PC-9 (cell line): ENCODE data around the gene STX12. TPM values are rescaled to one million over a fixed set of nuclear protein-coding genes. Genes with fewer than 3 reads are reported as not detected.

Source experiments
- BruUV-seq: library from RNA; stranded (reverse); fragments of 400-500 nt; replicated peaks from 2 replicates; lab custom pipeline; 2021; lab: Mats Ljungman, UMichigan
- CTCF ChIA-PET: fragments of 300-600 bp; sonication (Branson Sonifier 250); formaldehyde crosslinking; loops from one replicate; lab custom pipeline; 2022; ENCODE audit warnings: antibody characterized with exemption; lab: Charles Lee
- POLR2A ChIA-PET: fragments of 300-600 bp; sonication (Branson Sonifier 250); formaldehyde crosslinking; loops from one replicate; lab custom pipeline; 2022; ENCODE audit warnings: antibody characterized with exemption; ENCODE audit not compliant: unreplicated experiment; lab: Charles Lee
- DNase-seq, 2 experiments: peaks; one replicate each; pipeline versions ENCODE4 v3.0.0 to v3.0.0-alpha.2; 2015 to 2022; ENCODE audit warnings: mixed read lengths in 1 of 2
- H2AFZ ChIP-seq: fragments of 200-600 bp; sonication (generic); 2 replicates; pipeline ENCODE4 v1.8.1; 2017; ENCODE audit warnings: antibody characterized with exemption
- H3F3A ChIP-seq: fragments of 200-600 bp; sonication (generic); 2 replicates; pipeline ENCODE4 v1.8.1; 2017; ENCODE audit warnings: antibody characterized with exemption, mild to moderate bottlenecking, low read depth; ENCODE audit not compliant: insufficient read depth
- H3K27ac ChIP-seq: fragments of 200-600 bp; sonication (generic); 2 replicates; pipeline ENCODE4 v1.6.1; 2016; ENCODE audit warnings: mixed run types
- H3K27me3 ChIP-seq: fragments of 200-600 bp; sonication (generic); 2 replicates; pipeline ENCODE4 v1.6.1; 2016; ENCODE audit warnings: low read depth, mixed run types; ENCODE audit not compliant: insufficient read depth
- H3K36me3 ChIP-seq: fragments of 200-600 bp; sonication (generic); 2 replicates; pipeline ENCODE4 v1.6.1; 2016; ENCODE audit warnings: low read depth, mixed run types
- H3K4me1 ChIP-seq: fragments of 200-600 bp; sonication (generic); replicated peaks from 2 replicates; pipeline ENCODE4 v1.6.1; 2016; ENCODE audit warnings: mixed run types; ENCODE audit not compliant: insufficient read depth
- H3K4me2 ChIP-seq: fragments of 200-600 bp; sonication (generic); 2 replicates; pipeline ENCODE4 v1.6.1; 2017; ENCODE audit warnings: mixed run types
- H3K4me3 ChIP-seq: fragments of 200-600 bp; sonication (generic); 2 replicates; pipeline ENCODE4 v1.6.1; 2016; ENCODE audit warnings: mixed run types
- H3K79me2 ChIP-seq: fragments of 200-600 bp; sonication (generic); 2 replicates; pipeline ENCODE4 v1.6.1; 2017; ENCODE audit warnings: low read depth, mixed run types
- H3K9me2 ChIP-seq: fragments of 200-600 bp; sonication (generic); 2 replicates; pipeline ENCODE4 v1.8.1; 2017; ENCODE audit warnings: mild to moderate bottlenecking; ENCODE audit not compliant: insufficient read depth
- H3K9me3 ChIP-seq: fragments of 200-600 bp; sonication (generic); 2 replicates; pipeline ENCODE4 v1.8.1; 2016; ENCODE audit warnings: low read depth; ENCODE audit not compliant: insufficient read depth
- H4K20me1 ChIP-seq: fragments of 200-600 bp; sonication (generic); 2 replicates; pipeline ENCODE4 v1.8.1; 2017; ENCODE audit not compliant: insufficient read depth
- EZH2 ChIP-seq: fragments of 200-600 bp; sonication (generic); IDR thresholded peaks from 2 replicates; pipeline ENCODE4 v1.8.0; 2017; ENCODE audit warnings: antibody characterized with exemption, low read depth
- intact Hi-C: fragments of 100-400 bp; cut with micrococcal nuclease; formaldehyde crosslinking; loops from one replicate; pipeline ENCODE4 v1.10.0; 2022; ENCODE audit not compliant: unreplicated experiment
- total RNA-seq: library from RNA; stranded (reverse); gene quantifications from 2 replicates; pipeline ENCODE4 v1.2.3, GENCODE V29; 2021
- TF ChIP-seq, protein P1 (sequence below): fragments of 200-600 bp; sonication (generic); conservative IDR thresholded peaks from 2 replicates; pipeline ENCODE4 v1.6.1; 2017; ENCODE audit warnings: mixed run types, antibody characterized with exemption, mild to moderate bottlenecking, moderate library complexity

Gene STX12
- total RNA-seq, 1 experiment from 2014 or later, result 23.7 TPM

DNA sequence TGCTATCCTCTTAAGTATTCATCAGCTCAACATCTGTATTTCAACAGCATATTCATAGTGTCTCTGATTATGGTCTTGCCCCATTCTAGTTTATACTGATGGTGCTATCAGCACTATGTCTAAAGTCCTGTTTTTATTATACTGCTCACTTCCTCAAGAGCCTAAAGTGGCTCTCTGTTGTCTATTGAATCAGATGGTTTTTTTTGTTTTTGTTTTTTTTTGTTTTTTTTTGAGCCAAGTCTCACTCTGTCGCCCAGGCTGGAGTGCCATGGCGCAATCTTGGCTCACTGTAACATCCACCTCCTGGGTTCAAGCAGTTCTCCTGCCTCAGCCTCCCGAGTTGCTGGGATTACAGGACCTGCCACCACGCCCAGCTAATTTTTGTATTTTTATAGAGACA is 6.1 kb downstream of the STX12 start:
- intact Hi-C loops, result no loop called here
- ChIA-PET POLR2A (no interaction called here), CTCF (no interaction called here)
- Histone ChIP-seq H3F3A (no peaks in the 10 kb centered on the region), H3K4me2 (no peak overlapping the region), H3K27ac (no peak overlapping the region), H3K79me2 (peaks cover 8% of the 10 kb centered on the region), H4K20me1 (no peaks in the 10 kb centered on the region; the same call in 1 of the 2 replicates), H3K27me3 (no peaks in the 10 kb centered on the region), H3K36me3 (no peaks in the 10 kb centered on the region), H3K4me3 (no peak overlapping the region), H3K9me3 (no peaks in the 10 kb centered on the region), H3K9me2 (no peaks in the 10 kb centered on the region), H3K4me1 (peaks cover 7% of the 10 kb centered on the region; the same call in 1 of the 2 replicates), H2AFZ (no peak overlapping the region)
- no peak for DNase-seq
- TF ChIP-seq, protein P1, sequence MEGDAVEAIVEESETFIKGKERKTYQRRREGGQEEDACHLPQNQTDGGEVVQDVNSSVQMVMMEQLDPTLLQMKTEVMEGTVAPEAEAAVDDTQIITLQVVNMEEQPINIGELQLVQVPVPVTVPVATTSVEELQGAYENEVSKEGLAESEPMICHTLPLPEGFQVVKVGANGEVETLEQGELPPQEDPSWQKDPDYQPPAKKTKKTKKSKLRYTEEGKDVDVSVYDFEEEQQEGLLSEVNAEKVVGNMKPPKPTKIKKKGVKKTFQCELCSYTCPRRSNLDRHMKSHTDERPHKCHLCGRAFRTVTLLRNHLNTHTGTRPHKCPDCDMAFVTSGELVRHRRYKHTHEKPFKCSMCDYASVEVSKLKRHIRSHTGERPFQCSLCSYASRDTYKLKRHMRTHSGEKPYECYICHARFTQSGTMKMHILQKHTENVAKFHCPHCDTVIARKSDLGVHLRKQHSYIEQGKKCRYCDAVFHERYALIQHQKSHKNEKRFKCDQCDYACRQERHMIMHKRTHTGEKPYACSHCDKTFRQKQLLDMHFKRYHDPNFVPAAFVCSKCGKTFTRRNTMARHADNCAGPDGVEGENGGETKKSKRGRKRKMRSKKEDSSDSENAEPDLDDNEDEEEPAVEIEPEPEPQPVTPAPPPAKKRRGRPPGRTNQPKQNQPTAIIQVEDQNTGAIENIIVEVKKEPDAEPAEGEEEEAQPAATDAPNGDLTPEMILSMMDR, result no peak
- TF ChIP-seq EZH2, result no peak
- BruUV-seq, result no TSS peak

DNA sequence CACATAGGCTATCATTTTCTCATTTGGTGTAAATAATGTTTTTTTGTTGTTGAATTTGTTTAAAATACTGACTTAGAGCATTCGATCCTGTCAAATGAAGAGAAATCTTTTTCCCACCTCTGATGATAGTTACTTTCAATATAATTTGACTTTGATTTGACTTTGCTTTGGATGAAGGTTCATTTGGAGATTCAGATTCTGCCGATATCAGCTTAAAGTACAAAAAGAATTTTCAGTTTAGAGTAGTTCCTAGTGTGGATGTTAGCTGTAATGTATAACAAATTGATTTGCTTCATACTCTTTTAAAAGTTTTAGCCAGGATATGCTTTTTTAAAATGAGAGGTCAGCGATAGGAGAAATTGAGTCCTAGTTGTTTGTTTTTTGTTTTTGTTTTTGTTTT is 9.9 kb downstream of the STX12 start:
- no peaks in the 10 kb centered on the region for H3K9me2 ChIP-seq
- TF ChIP-seq EZH2, result no peak
- DNase-seq, result no peak
- 0 out of 2 replicates have a peak, but pooled peaks cover 4% of the 10 kb centered on the region for H3K79me2 ChIP-seq
- no peaks in the 10 kb centered on the region for H3K36me3 ChIP-seq
- CTCF ChIA-PET, result no interaction called here
- intact Hi-C loops, result no loop called here
- no peak overlapping the region for H3K4me2 ChIP-seq
- no TSS peak for BruUV-seq
- H3K27me3 ChIP-seq, result no peaks in the 10 kb centered on the region
- no peaks in the 10 kb centered on the region for H4K20me1 ChIP-seq
- H2AFZ ChIP-seq, result no peak overlapping the region
- no peaks in the 10 kb centered on the region for H3K9me3 ChIP-seq
- H3F3A ChIP-seq, result no peaks in the 10 kb centered on the region
- H3K27ac ChIP-seq, result no peak overlapping the region
- no peak overlapping the region for H3K4me3 ChIP-seq
- H3K4me1 ChIP-seq, result peaks cover 9% of the 10 kb centered on the region
- POLR2A ChIA-PET, result interaction anchor here (0.6 kb wide), 1 partner anchor 306 kb away, joined by 3 read pairs; no protein-coding TSS in a partner anchor

DNA sequence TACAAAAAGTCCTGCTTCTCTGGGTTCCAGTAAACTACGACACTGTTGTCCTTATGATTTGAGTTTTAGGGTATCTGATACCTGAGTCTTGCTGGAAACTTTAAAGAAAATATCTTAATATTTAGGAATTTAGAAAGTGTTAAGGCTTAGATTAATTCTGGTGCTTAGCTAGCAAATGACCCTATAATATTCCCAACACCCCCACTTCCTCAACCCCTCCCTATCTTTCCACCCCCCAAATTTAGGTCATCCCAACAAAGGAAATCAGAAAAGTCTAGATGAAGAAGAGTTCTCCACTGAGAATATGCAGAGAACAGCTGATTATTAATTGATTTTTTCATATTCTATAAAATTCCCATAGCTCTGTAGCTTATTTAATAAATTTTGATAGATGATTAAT is 11.7 kb downstream of the STX12 start:
- Histone ChIP-seq H2AFZ (no peak overlapping the region), H3K79me2 (0 out of 2 replicates have a peak, but pooled peaks cover 4% of the 10 kb centered on the region), H3K4me3 (no peak overlapping the region), H3K27me3 (no peaks in the 10 kb centered on the region), H3K27ac (no peak overlapping the region), H3K4me2 (no peak overlapping the region), H3K36me3 (no peaks in the 10 kb centered on the region), H4K20me1 (no peaks in the 10 kb centered on the region), H3F3A (no peaks in the 10 kb centered on the region), H3K4me1 (peaks cover 9% of the 10 kb centered on the region), H3K9me3 (no peaks in the 10 kb centered on the region), H3K9me2 (no peaks in the 10 kb centered on the region)
- intact Hi-C loops, result no loop called here
- BruUV-seq, result no TSS peak
- TF ChIP-seq EZH2, result no peak
- TF ChIP-seq, protein P1, result no peak
- ChIA-PET POLR2A (interaction anchor here (0.7 kb wide), 2 partner anchors 46 to 1906 kb away, joined by 3 to 4 read pairs; partner anchors contain the start of gene PPP1R8), CTCF (interaction anchor here (0.6 to 1.5 kb wide), 2 partner anchors 12 to 180 kb away, joined by 3 read pairs; partner anchors contain the start of gene STX12)
- DNase-seq, result no peak
